Caco-2 (cell line): ENCODE data around the gene PXK. TPM values are rescaled to one million over a fixed set of nuclear protein-coding genes. Genes with fewer than 3 reads are reported as not detected.

Source experiments
- BruUV-seq: library from RNA; stranded (reverse); fragments of 400-500 nt; replicated peaks from 2 replicates; lab custom pipeline; 2021; lab: Mats Ljungman, UMichigan
- CTCF ChIA-PET: fragments of 300-600 bp; sonication (Branson Sonifier 250); formaldehyde crosslinking; loops from one replicate; lab custom pipeline; 2022; ENCODE audit warnings: antibody characterized with exemption; lab: Charles Lee
- POLR2A ChIA-PET: fragments of 300-600 bp; sonication (Branson Sonifier 250); formaldehyde crosslinking; loops from one replicate; lab custom pipeline; 2022; ENCODE audit warnings: antibody characterized with exemption; lab: Charles Lee
- DNase-seq, 2 experiments: peaks; one replicate each; pipeline versions ENCODE4 v3.0.0 to v3.0.0-alpha.2; 2020 to 2022
- H3K27me3 ChIP-seq: replicated peaks from 2 replicates; pipeline ENCODE4 v1.6.0; 2011; ENCODE audit warnings: low read length; ENCODE audit not compliant: control insufficient read depth, insufficient read depth
- H3K36me3 ChIP-seq: 2 replicates; pipeline ENCODE4 v1.5.1; 2011; ENCODE audit warnings: low read length; ENCODE audit not compliant: control insufficient read depth, insufficient read depth
- H3K4me1 ChIP-seq: fragments of 250-450 bp; sonication (Bioruptor Pico); 2 replicates; pipeline ENCODE4 v1.5.1; 2020; ENCODE audit warnings: mild to moderate bottlenecking
- H3K4me3 ChIP-seq: 2 replicates; pipeline ENCODE4 v1.5.1; 2011; ENCODE audit warnings: low read depth, mild to moderate bottlenecking, control low read depth, low read length
- H3K9me3 ChIP-seq: fragments of 250-450 bp; sonication (Bioruptor Pico); 2 replicates; pipeline ENCODE4 v1.5.1; 2020; ENCODE audit warnings: mild to moderate bottlenecking, moderate library complexity
- H3K27ac Mint-ChIP-seq: one replicate; pipeline ENCODE4 v1.8.0; 2022; ENCODE audit warnings: mixed read lengths; ENCODE audit not compliant: unreplicated experiment
- H3K27me3 Mint-ChIP-seq: one replicate; pipeline ENCODE4 v1.8.0; 2022; ENCODE audit warnings: mixed read lengths; ENCODE audit not compliant: insufficient read depth, unreplicated experiment
- H3K36me3 Mint-ChIP-seq: one replicate; pipeline ENCODE4 v1.8.0; 2022; ENCODE audit warnings: mild to moderate bottlenecking, mixed read lengths; ENCODE audit not compliant: insufficient read depth, unreplicated experiment
- H3K4me1 Mint-ChIP-seq: one replicate; pipeline ENCODE4 v1.8.0; 2022; ENCODE audit warnings: low read depth, mixed read lengths; ENCODE audit not compliant: unreplicated experiment
- H3K4me3 Mint-ChIP-seq: one replicate; pipeline ENCODE4 v1.8.0; 2022; ENCODE audit warnings: mild to moderate bottlenecking, moderate library complexity, mixed read lengths; ENCODE audit not compliant: unreplicated experiment
- H3K9me3 Mint-ChIP-seq: one replicate; pipeline ENCODE4 v1.8.0; 2022; ENCODE audit warnings: mixed read lengths; ENCODE audit not compliant: unreplicated experiment
- CTCF ChIP-seq, 2 experiments: fragments of 200-600 bp in 1 of 2; IDR thresholded peaks; 1 replicate in 1 of 2; 2 replicates in 1 of 2; pipeline versions ENCODE4 v1.5.1 to v1.8.0; 2011 to 2022; ENCODE audit warnings: antibody characterized with exemption in 1 of 2, control low read depth in 1 of 2, inconsistent platforms in 1 of 2, low read depth in 1 of 2, low read length in 1 of 2, mild to moderate bottlenecking in 1 of 2, moderate library complexity in 1 of 2; ENCODE audit not compliant: insufficient read depth in 1 of 2, severe bottlenecking in 1 of 2, unreplicated experiment in 1 of 2
- intact Hi-C: fragments of 100-400 bp; cut with micrococcal nuclease; formaldehyde crosslinking; loops from one replicate; pipeline ENCODE4 v1.10.0; 2022; ENCODE audit not compliant: unreplicated experiment
- total RNA-seq: library from RNA; stranded (reverse); gene quantifications from 2 replicates; pipeline ENCODE4 v1.2.3, GENCODE V29; 2022

The PXK gene
- total RNA-seq, 1 experiment from 2014 or later: 9.1 TPM

- no peak for DNase-seq
- H3K4me1 ChIP-seq: peaks cover 47% of the 10 kb centered on the region
- H3K9me3 ChIP-seq: no peaks in the 10 kb centered on the region
- H3K4me1 Mint-ChIP-seq: peaks cover 24% of the 10 kb centered on the region
- TF ChIP-seq CTCF (IDR thresholded peaks at IDR 0.05; ENCODE audit: insufficient read depth in 1 of 2, low read depth in 1 of 2, low read length in 1 of 2, severe bottlenecking in 1 of 2, unreplicated experiment in 1 of 2): no peak
- H3K27ac Mint-ChIP-seq: no peak overlapping the region
- BruUV-seq: no TSS peak
- H3K4me3 Mint-ChIP-seq: no peak overlapping the region
- no peaks in the 10 kb centered on the region for H3K9me3 Mint-ChIP-seq
- intact Hi-C loops: no loop called here
- H3K27me3 ChIP-seq: no peaks in the 10 kb centered on the region
- ChIA-PET CTCF (no interaction called here), POLR2A (no interaction called here)
- H3K36me3 ChIP-seq: no peaks in the 10 kb centered on the region; the same call in 1 of the 2 replicates
- H3K27me3 Mint-ChIP-seq: no peaks in the 10 kb centered on the region
- H3K36me3 Mint-ChIP-seq: peaks cover 14% of the 10 kb centered on the region
- H3K4me3 ChIP-seq: no peak overlapping the region
These were observed 85.5 kb downstream of the PXK start for GRCh38 chr3:58418227-58418626.

DNA sequence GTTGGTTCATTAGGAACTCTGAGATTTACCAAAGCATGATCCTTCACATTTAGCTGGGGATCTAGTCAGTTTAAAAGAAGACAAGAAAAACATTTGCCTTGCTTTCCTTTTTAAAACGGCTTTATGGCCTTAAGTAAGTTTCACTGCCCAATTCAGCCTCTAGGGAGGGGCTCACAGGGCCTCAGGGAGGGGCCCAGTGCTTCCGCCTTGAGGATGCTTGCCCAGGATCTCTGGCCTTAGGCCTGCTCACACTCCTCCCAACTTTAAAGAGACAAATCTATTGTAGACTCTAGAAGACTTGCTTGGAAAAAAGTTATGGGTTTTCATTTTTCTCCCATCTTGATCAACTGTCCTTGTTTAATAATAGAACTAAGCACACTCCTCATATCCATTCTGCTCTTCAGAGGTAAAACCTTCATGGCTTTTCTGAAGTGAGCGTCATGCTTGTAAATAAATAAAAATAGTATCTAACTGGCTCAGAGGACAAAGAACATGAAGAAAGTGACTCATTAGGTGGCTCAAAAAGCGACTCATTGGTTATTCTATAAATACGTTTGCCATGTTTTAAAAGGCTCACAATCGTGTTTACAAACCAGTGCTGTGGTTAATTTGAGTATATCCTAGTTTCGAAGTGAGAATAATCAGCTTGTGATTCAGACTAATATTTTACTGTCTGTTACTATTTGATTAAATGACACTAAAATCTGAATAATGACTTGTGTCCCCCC lies 87.3 kb downstream of the PXK start:
- Histone ChIP-seq H3K4me3 (no peak overlapping the region), H3K36me3 (peaks cover 1% of the 10 kb centered on the region; the same call in 1 of the 2 replicates), H3K4me1 (peaks cover 41% of the 10 kb centered on the region), H3K9me3 (no peaks in the 10 kb centered on the region), H3K27me3 (no peaks in the 10 kb centered on the region)
- no peak overlapping the region for H3K27ac Mint-ChIP-seq
- H3K9me3 Mint-ChIP-seq: no peaks in the 10 kb centered on the region
- no peak for DNase-seq
- no peaks in the 10 kb centered on the region for H3K27me3 Mint-ChIP-seq
- ChIA-PET CTCF (no interaction called here), POLR2A (no interaction called here)
- no peak for TF ChIP-seq CTCF (IDR thresholded peaks at IDR 0.05; ENCODE audit: insufficient read depth in 1 of 2, low read depth in 1 of 2, low read length in 1 of 2, severe bottlenecking in 1 of 2, unreplicated experiment in 1 of 2)
- no TSS peak for BruUV-seq
- intact Hi-C loops: no loop called here
- H3K4me3 Mint-ChIP-seq: no peak overlapping the region
- H3K36me3 Mint-ChIP-seq: peaks cover 21% of the 10 kb centered on the region
- peaks cover 21% of the 10 kb centered on the region for H3K4me1 Mint-ChIP-seq

DNA sequence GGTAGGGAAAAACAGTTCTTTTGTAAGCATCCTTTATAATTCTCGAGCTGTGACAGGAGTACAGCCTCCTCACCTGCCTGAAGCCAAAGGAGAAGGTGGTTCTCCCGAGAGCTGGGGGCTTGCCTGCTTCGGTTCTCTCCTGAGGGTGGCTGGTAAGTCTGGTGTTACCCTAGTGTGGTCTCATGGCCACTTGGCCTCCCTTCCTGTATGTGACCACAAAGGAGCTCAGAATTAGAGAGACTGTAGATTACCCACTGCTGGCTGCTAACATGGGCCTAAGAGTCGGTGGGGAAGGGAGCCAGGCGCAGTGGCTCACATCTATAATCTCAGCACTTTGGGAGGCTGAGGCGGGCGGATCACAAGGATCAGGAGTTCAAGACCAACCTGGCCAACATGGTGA lies 88.3 kb downstream of the PXK start:
- H3K27ac Mint-ChIP-seq: no peak overlapping the region
- Histone ChIP-seq H3K4me3 (no peak overlapping the region), H3K4me1 (peaks cover 31% of the 10 kb centered on the region), H3K36me3 (peaks cover 1% of the 10 kb centered on the region; the same call in 1 of the 2 replicates), H3K9me3 (no peaks in the 10 kb centered on the region), H3K27me3 (no peaks in the 10 kb centered on the region)
- no peaks in the 10 kb centered on the region for H3K27me3 Mint-ChIP-seq
- ChIA-PET POLR2A (interaction anchor here (0.6 kb wide), 1 partner anchor 164 kb away, joined by 3 read pairs; no protein-coding TSS in a partner anchor), CTCF (no interaction called here)
- no peak for TF ChIP-seq CTCF (IDR thresholded peaks at IDR 0.05; ENCODE audit: insufficient read depth in 1 of 2, low read depth in 1 of 2, low read length in 1 of 2, severe bottlenecking in 1 of 2, unreplicated experiment in 1 of 2)
- intact Hi-C loops: no loop called here
- H3K4me3 Mint-ChIP-seq: no peak overlapping the region
- no peak for DNase-seq
- peaks cover 28% of the 10 kb centered on the region for H3K36me3 Mint-ChIP-seq
- no peaks in the 10 kb centered on the region for H3K9me3 Mint-ChIP-seq
- no TSS peak for BruUV-seq
- peaks cover 11% of the 10 kb centered on the region for H3K4me1 Mint-ChIP-seq
